Endodermal cell (in vitro differentiated cells): ENCODE results near the gene ZCCHC14. TPM values are rescaled to one million over a fixed set of nuclear protein-coding genes. Genes with fewer than 3 reads are reported as not detected.

Experiments
- DNase-seq: peaks from one replicate; pipeline ENCODE4 v3.0.0-alpha.2; 2017
- H3K27ac ChIP-seq: 2 replicates; pipeline ENCODE4 v1.5.1; 2013; ENCODE audit warnings: mild to moderate bottlenecking, low read depth, low read length, moderate library complexity
- H3K27me3 ChIP-seq: 2 replicates; pipeline ENCODE4 v1.6.1; 2013; ENCODE audit warnings: mild to moderate bottlenecking, low read length, moderate library complexity; ENCODE audit not compliant: insufficient read depth, control insufficient read depth, poor library complexity, severe bottlenecking
- H3K36me3 ChIP-seq: 2 replicates; pipeline ENCODE4 v1.7.0; 2013; ENCODE audit warnings: mild to moderate bottlenecking, low read length, moderate library complexity; ENCODE audit not compliant: control insufficient read depth, insufficient read depth
- H3K4me1 ChIP-seq: one replicate; pipeline ENCODE4 v1.7.0; 2013; ENCODE audit warnings: low read length; ENCODE audit not compliant: control insufficient read depth, insufficient read depth
- H3K4me3 ChIP-seq: 2 replicates; pipeline ENCODE4 v1.5.1; 2013; ENCODE audit warnings: mild to moderate bottlenecking, low read length, moderate library complexity
- H3K9ac ChIP-seq: 2 replicates; pipeline ENCODE4 v1.6.1; 2013; ENCODE audit warnings: mild to moderate bottlenecking, low read length, moderate library complexity; ENCODE audit not compliant: poor library complexity, severe bottlenecking; ENCODE audit errors: extremely low read depth
- H3K9me3 ChIP-seq: 2 replicates; pipeline ENCODE4 v1.6.1; 2013; ENCODE audit warnings: mild to moderate bottlenecking, low read length, moderate library complexity; ENCODE audit not compliant: control insufficient read depth
- H3K27ac Mint-ChIP-seq: 2 replicates; pipeline ENCODE4 v1.8.0; 2020; ENCODE audit warnings: mixed read lengths
- H3K27me3 Mint-ChIP-seq: 2 replicates; pipeline ENCODE4 v1.8.0; 2021; ENCODE audit warnings: mild to moderate bottlenecking, mixed read lengths; ENCODE audit not compliant: insufficient read depth
- H3K36me3 Mint-ChIP-seq: 2 replicates; pipeline ENCODE4 v1.8.0; 2020; ENCODE audit warnings: low read depth, mixed read lengths
- H3K4me1 Mint-ChIP-seq: 2 replicates; pipeline ENCODE4 v1.8.0; 2020; ENCODE audit warnings: mixed read lengths
- H3K4me3 Mint-ChIP-seq: 2 replicates; pipeline ENCODE4 v1.8.0; 2020; ENCODE audit warnings: mild to moderate bottlenecking, moderate library complexity, mixed read lengths
- H3K9me3 Mint-ChIP-seq: 2 replicates; pipeline ENCODE4 v1.8.0; 2020; ENCODE audit warnings: mild to moderate bottlenecking, mixed read lengths
- CTCF ChIP-seq: fragments of 200-600 bp; sonication (generic); conservative IDR thresholded peaks from 2 replicates; pipeline ENCODE4 v1.5.0; 2021; ENCODE audit warnings: antibody characterized with exemption, mild to moderate bottlenecking
- WGBS, 2 experiments: methylation state at CpG; one replicate each; pipeline versions ENCODE4 v1.1.5 to v1.1.7; 2013; ENCODE audit warnings: missing lambda C conversion rate in 2 of 2, mixed read lengths in 1 of 2; ENCODE audit not compliant: insufficient coverage in 1 of 2, insufficient read length in 1 of 2; 5-methylcytosine and 5-hydroxymethylcytosine counted together
- total RNA-seq, 2 donors: library from RNA; stranded (reverse); fragmentation: NEBNext Ultra II Directional in 1 of 2; extraction: Animal tissue kit (Norgen Biotek cat#: 25700) in 1 of 2; gene quantifications; 2 replicates in 1 of 2; 3 replicates in 1 of 2; pipeline ENCODE4 v1.2.1, GENCODE V29; 2021

ZCCHC14 gene
- total RNA-seq, 2 donors from 2014 or later = 27.3 to 33.7 TPM

- Histone ChIP-seq H3K9ac (no peak overlapping the region), H3K27me3 (no peaks in the 10 kb centered on the region), H3K4me1 (no peaks in the 10 kb centered on the region), H3K27ac (no peak overlapping the region), H3K9me3 (no peaks in the 10 kb centered on the region), H3K36me3 (peaks cover 70% of the 10 kb centered on the region), H3K4me3 (no peak overlapping the region)
- Mint-ChIP-seq H3K27me3 (no peaks in the 10 kb centered on the region), H3K4me3 (no peak overlapping the region), H3K4me1 (peaks cover 8% of the 10 kb centered on the region), H3K9me3 (no peaks in the 10 kb centered on the region), H3K36me3 (peaks cover 63% of the 10 kb centered on the region), H3K27ac (no peak overlapping the region)
- 96 to 98% methylated on average over 13 of the region's 13 CpGs for WGBS, 2 experiments
- TF ChIP-seq CTCF = no peak
- DNase-seq = peak; percentile 30
Measured at GRCh38 chr16:87409781-87410180, 83.0 kb downstream of the ZCCHC14 start.

DNA sequence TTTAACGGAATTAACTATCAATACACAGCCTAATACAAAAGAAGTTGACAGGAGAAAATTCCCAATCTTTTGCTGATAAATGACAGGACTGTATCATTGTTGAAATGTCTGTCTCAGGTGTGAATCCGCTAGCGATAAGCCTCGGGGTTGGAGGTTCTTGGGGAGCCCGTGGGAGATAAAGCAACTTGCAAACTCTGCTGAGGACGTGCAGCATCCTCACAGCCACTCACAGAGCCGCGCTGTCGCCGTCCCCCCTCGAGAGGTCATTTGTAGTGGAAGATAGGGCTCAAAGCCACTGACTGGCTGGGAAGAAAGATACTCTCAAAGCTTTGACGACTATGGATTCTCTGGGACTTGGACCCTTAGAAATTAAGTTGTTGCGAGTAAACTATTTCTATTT is 83.7 kb downstream of the ZCCHC14 start:
- TF ChIP-seq CTCF = no peak
- DNase-seq = peak; percentile 34
- WGBS, 2 experiments = 93 to 98% methylated on average over 12 to 13 of the region's 13 CpGs
- Mint-ChIP-seq H3K27me3 (no peaks in the 10 kb centered on the region), H3K27ac (no peak overlapping the region), H3K4me1 (peaks cover 8% of the 10 kb centered on the region), H3K9me3 (no peaks in the 10 kb centered on the region), H3K4me3 (no peak overlapping the region), H3K36me3 (peaks cover 68% of the 10 kb centered on the region)
- no peak overlapping the region for H3K4me3 ChIP-seq
- no peaks in the 10 kb centered on the region for H3K27me3 ChIP-seq
- H3K9me3 ChIP-seq = no peaks in the 10 kb centered on the region
- H3K4me1 ChIP-seq = no peaks in the 10 kb centered on the region
- H3K27ac ChIP-seq = no peak overlapping the region
- H3K9ac ChIP-seq = no peak overlapping the region
- H3K36me3 ChIP-seq = peaks cover 71% of the 10 kb centered on the region

GRCh38 chr16:87407511-87408112 is 85.2 kb downstream of the ZCCHC14 start:
- Histone ChIP-seq H3K9ac (no peak overlapping the region), H3K36me3 (peaks cover 79% of the 10 kb centered on the region), H3K4me1 (no peaks in the 10 kb centered on the region), H3K27ac (no peak overlapping the region), H3K9me3 (no peaks in the 10 kb centered on the region), H3K27me3 (no peaks in the 10 kb centered on the region), H3K4me3 (no peak overlapping the region)
- H3K27ac Mint-ChIP-seq = no peak overlapping the region
- no peaks in the 10 kb centered on the region for H3K9me3 Mint-ChIP-seq
- WGBS, 2 experiments = 95 to 98% methylated on average over 21 to 26 of the region's 26 CpGs
- H3K27me3 Mint-ChIP-seq = no peaks in the 10 kb centered on the region
- H3K36me3 Mint-ChIP-seq = peaks cover 69% of the 10 kb centered on the region
- peak; percentile 41 for DNase-seq
- peaks cover 8% of the 10 kb centered on the region for H3K4me1 Mint-ChIP-seq
- no peak for TF ChIP-seq CTCF
- H3K4me3 Mint-ChIP-seq = no peak overlapping the region
